PC-9 (cell line): Measurements from ENCODE around the gene LRIG1. TPM values are rescaled to one million over a fixed set of nuclear protein-coding genes. Genes with fewer than 3 reads are reported as not detected.

Experiments used
- BruUV-seq: library from RNA; stranded (reverse); fragments of 400-500 nt; replicated peaks from 2 replicates; lab custom pipeline; 2021; lab: Mats Ljungman, UMichigan
- CTCF ChIA-PET: fragments of 300-600 bp; sonication (Branson Sonifier 250); formaldehyde crosslinking; loops from one replicate; lab custom pipeline; 2022; ENCODE audit warnings: antibody characterized with exemption; lab: Charles Lee
- POLR2A ChIA-PET: fragments of 300-600 bp; sonication (Branson Sonifier 250); formaldehyde crosslinking; loops from one replicate; lab custom pipeline; 2022; ENCODE audit warnings: antibody characterized with exemption; ENCODE audit not compliant: unreplicated experiment; lab: Charles Lee
- DNase-seq, 2 experiments: peaks; one replicate each; pipeline versions ENCODE4 v3.0.0 to v3.0.0-alpha.2; 2015 to 2022; ENCODE audit warnings: mixed read lengths in 1 of 2
- H2AFZ ChIP-seq: fragments of 200-600 bp; sonication (generic); 2 replicates; pipeline ENCODE4 v1.8.1; 2017; ENCODE audit warnings: antibody characterized with exemption
- H3F3A ChIP-seq: fragments of 200-600 bp; sonication (generic); 2 replicates; pipeline ENCODE4 v1.8.1; 2017; ENCODE audit warnings: antibody characterized with exemption, mild to moderate bottlenecking, low read depth; ENCODE audit not compliant: insufficient read depth
- H3K27ac ChIP-seq: fragments of 200-600 bp; sonication (generic); 2 replicates; pipeline ENCODE4 v1.6.1; 2016; ENCODE audit warnings: mixed run types
- H3K27me3 ChIP-seq: fragments of 200-600 bp; sonication (generic); 2 replicates; pipeline ENCODE4 v1.6.1; 2016; ENCODE audit warnings: low read depth, mixed run types; ENCODE audit not compliant: insufficient read depth
- H3K36me3 ChIP-seq: fragments of 200-600 bp; sonication (generic); 2 replicates; pipeline ENCODE4 v1.6.1; 2016; ENCODE audit warnings: low read depth, mixed run types
- H3K4me1 ChIP-seq: fragments of 200-600 bp; sonication (generic); replicated peaks from 2 replicates; pipeline ENCODE4 v1.6.1; 2016; ENCODE audit warnings: mixed run types; ENCODE audit not compliant: insufficient read depth
- H3K4me2 ChIP-seq: fragments of 200-600 bp; sonication (generic); 2 replicates; pipeline ENCODE4 v1.6.1; 2017; ENCODE audit warnings: mixed run types
- H3K4me3 ChIP-seq: fragments of 200-600 bp; sonication (generic); 2 replicates; pipeline ENCODE4 v1.6.1; 2016; ENCODE audit warnings: mixed run types
- H3K79me2 ChIP-seq: fragments of 200-600 bp; sonication (generic); 2 replicates; pipeline ENCODE4 v1.6.1; 2017; ENCODE audit warnings: low read depth, mixed run types
- H3K9me2 ChIP-seq: fragments of 200-600 bp; sonication (generic); 2 replicates; pipeline ENCODE4 v1.8.1; 2017; ENCODE audit warnings: mild to moderate bottlenecking; ENCODE audit not compliant: insufficient read depth
- H3K9me3 ChIP-seq: fragments of 200-600 bp; sonication (generic); 2 replicates; pipeline ENCODE4 v1.8.1; 2016; ENCODE audit warnings: low read depth; ENCODE audit not compliant: insufficient read depth
- H4K20me1 ChIP-seq: fragments of 200-600 bp; sonication (generic); 2 replicates; pipeline ENCODE4 v1.8.1; 2017; ENCODE audit not compliant: insufficient read depth
- CTCF ChIP-seq: fragments of 200-600 bp; sonication (generic); conservative IDR thresholded peaks from 2 replicates; pipeline ENCODE4 v1.6.1; 2017; ENCODE audit warnings: mixed run types, antibody characterized with exemption, mild to moderate bottlenecking, moderate library complexity
- EZH2 ChIP-seq: fragments of 200-600 bp; sonication (generic); IDR thresholded peaks from 2 replicates; pipeline ENCODE4 v1.8.0; 2017; ENCODE audit warnings: antibody characterized with exemption, low read depth
- intact Hi-C: fragments of 100-400 bp; cut with micrococcal nuclease; formaldehyde crosslinking; loops from one replicate; pipeline ENCODE4 v1.10.0; 2022; ENCODE audit not compliant: unreplicated experiment
- total RNA-seq: library from RNA; stranded (reverse); gene quantifications from 2 replicates; pipeline ENCODE4 v1.2.3, GENCODE V29; 2021

The LRIG1 gene
- total RNA-seq, 1 experiment from 2014 or later: not detected

- BruUV-seq: no TSS peak
- TF ChIP-seq CTCF: no peak
- no peak for TF ChIP-seq EZH2
- Histone ChIP-seq H4K20me1 (no peaks in the 10 kb centered on the region), H3K27ac (no peak overlapping the region), H2AFZ (no peak overlapping the region), H3K27me3 (no peaks in the 10 kb centered on the region), H3K9me3 (no peaks in the 10 kb centered on the region), H3K4me2 (no peak overlapping the region), H3K4me1 (no peaks in the 10 kb centered on the region), H3K79me2 (no peaks in the 10 kb centered on the region), H3K9me2 (no peaks in the 10 kb centered on the region), H3K4me3 (no peak overlapping the region), H3F3A (no peaks in the 10 kb centered on the region), H3K36me3 (no peaks in the 10 kb centered on the region)
- ChIA-PET POLR2A (no interaction called here), CTCF (no interaction called here)
- DNase-seq: no peak
- intact Hi-C loops: no loop called here
Measured at GRCh38 chr3:66498687-66499621, 1.9 kb downstream of the LRIG1 start.

- TF ChIP-seq EZH2 (no peak), CTCF (no peak)
- no peak for DNase-seq
- no peak overlapping the region for H3K4me2 ChIP-seq
- no peaks in the 10 kb centered on the region for H3K9me2 ChIP-seq
- no TSS peak for BruUV-seq
- CTCF ChIA-PET: no interaction called here
- H3K36me3 ChIP-seq: no peaks in the 10 kb centered on the region
- no peak overlapping the region for H3K27ac ChIP-seq
- no peak overlapping the region for H2AFZ ChIP-seq
- no peaks in the 10 kb centered on the region for H3F3A ChIP-seq
- intact Hi-C loops: no loop called here
- POLR2A ChIA-PET: no interaction called here
- H4K20me1 ChIP-seq: no peaks in the 10 kb centered on the region
- no peaks in the 10 kb centered on the region for H3K9me3 ChIP-seq
- H3K4me1 ChIP-seq: no peaks in the 10 kb centered on the region
- H3K4me3 ChIP-seq: no peak overlapping the region
- no peaks in the 10 kb centered on the region for H3K79me2 ChIP-seq
- no peaks in the 10 kb centered on the region for H3K27me3 ChIP-seq
Measured at GRCh38 chr3:66497985-66498671, 2.7 kb downstream of the LRIG1 start.

GRCh38 chr3:66497288-66497984 is 3.4 kb downstream of the LRIG1 start:
- no peaks in the 10 kb centered on the region for H3F3A ChIP-seq
- H3K27me3 ChIP-seq: no peaks in the 10 kb centered on the region
- no peaks in the 10 kb centered on the region for H3K9me3 ChIP-seq
- no peak overlapping the region for H3K4me3 ChIP-seq
- ChIA-PET POLR2A (no interaction called here), CTCF (no interaction called here)
- H3K79me2 ChIP-seq: no peaks in the 10 kb centered on the region
- intact Hi-C loops: no loop called here
- H3K27ac ChIP-seq: no peak overlapping the region
- H2AFZ ChIP-seq: no peak overlapping the region
- no peaks in the 10 kb centered on the region for H3K4me1 ChIP-seq
- H3K4me2 ChIP-seq: no peak overlapping the region
- DNase-seq: no peak
- BruUV-seq: no TSS peak
- TF ChIP-seq CTCF (no peak), EZH2 (no peak)
- H3K36me3 ChIP-seq: no peaks in the 10 kb centered on the region
- no peaks in the 10 kb centered on the region for H3K9me2 ChIP-seq
- no peaks in the 10 kb centered on the region for H4K20me1 ChIP-seq
